ENCODE data around the gene CTNNA1.

Gene CTNNA1

GRCh38 chr5:138898299-138898698, 145.1 kb downstream of the CTNNA1 start:
- TF ChIP-seq CTCF (IDR thresholded peaks at IDR 0.05; ENCODE audit: insufficient read depth, low read length, poor library complexity, severe bottlenecking) = no peak
- peaks cover 2% of the 10 kb centered on the region; the same call in 1 of the 2 replicates for H3K36me3 ChIP-seq (ENCODE audit: control insufficient read depth, insufficient read depth, low read length)
- H3K27me3 ChIP-seq (replicated peaks; ENCODE audit: control insufficient read depth, insufficient read depth, low read length) = no peaks in the 10 kb centered on the region
- DNase-seq (ENCODE audit: extremely low read depth, insufficient read length) = no peak
- no peak overlapping the region for H3K4me3 ChIP-seq (replicated peaks; ENCODE audit: low read depth, low read length)

GRCh38 chr5:138898742-138899141, 145.5 kb downstream of the CTNNA1 start:
- no peak for DNase-seq (ENCODE audit: extremely low read depth, insufficient read length)
- H3K36me3 ChIP-seq (ENCODE audit: control insufficient read depth, insufficient read depth, low read length) = peaks cover 2% of the 10 kb centered on the region; the same call in 1 of the 2 replicates
- no peak for TF ChIP-seq CTCF (IDR thresholded peaks at IDR 0.05; ENCODE audit: insufficient read depth, low read length, poor library complexity, severe bottlenecking)
- H3K27me3 ChIP-seq (replicated peaks; ENCODE audit: control insufficient read depth, insufficient read depth, low read length) = no peaks in the 10 kb centered on the region
- H3K4me3 ChIP-seq (replicated peaks; ENCODE audit: low read depth, low read length) = no peak overlapping the region

GRCh38 chr5:138900281-138900965, 147.2 kb downstream of the CTNNA1 start:
- Histone ChIP-seq H3K4me3 (replicated peaks; ENCODE audit: low read depth, low read length) (no peak overlapping the region), H3K27me3 (replicated peaks; ENCODE audit: control insufficient read depth, insufficient read depth, low read length) (no peaks in the 10 kb centered on the region), H3K36me3 (ENCODE audit: control insufficient read depth, insufficient read depth, low read length) (peaks cover 2% of the 10 kb centered on the region; the same call in 1 of the 2 replicates)
- no peak for TF ChIP-seq CTCF (IDR thresholded peaks at IDR 0.05; ENCODE audit: insufficient read depth, low read length, poor library complexity, severe bottlenecking)
- no peak for DNase-seq (ENCODE audit: extremely low read depth, insufficient read length)

- Histone ChIP-seq H3K27me3 (replicated peaks; ENCODE audit: control insufficient read depth, insufficient read depth, low read length) (no peaks in the 10 kb centered on the region), H3K36me3 (ENCODE audit: control insufficient read depth, insufficient read depth, low read length) (no peaks in the 10 kb centered on the region), H3K4me3 (replicated peaks; ENCODE audit: low read depth, low read length) (no peak overlapping the region)
- TF ChIP-seq CTCF (IDR thresholded peaks at IDR 0.05; ENCODE audit: insufficient read depth, low read length, poor library complexity, severe bottlenecking) = no peak
- no peak for DNase-seq (ENCODE audit: extremely low read depth, insufficient read length)
Measured at GRCh38 chr5:138901716-138902115, 148.5 kb downstream of the CTNNA1 start.

GRCh38 chr5:138903130-138903775, 150.0 kb downstream of the CTNNA1 start:
- Histone ChIP-seq H3K27me3 (replicated peaks; ENCODE audit: control insufficient read depth, insufficient read depth, low read length) (no peaks in the 10 kb centered on the region), H3K4me3 (replicated peaks; ENCODE audit: low read depth, low read length) (no peak overlapping the region), H3K36me3 (ENCODE audit: control insufficient read depth, insufficient read depth, low read length) (no peaks in the 10 kb centered on the region)
- TF ChIP-seq CTCF (IDR thresholded peaks at IDR 0.05; ENCODE audit: insufficient read depth, low read length, poor library complexity, severe bottlenecking) = no peak
- no peak for DNase-seq (ENCODE audit: extremely low read depth, insufficient read length)

Measured in GM06990 (cell line).